ENCODE results near the gene PITPNM3. TPM values are rescaled to one million over a fixed set of nuclear protein-coding genes. Genes with fewer than 3 reads are reported as not detected.

Gene PITPNM3
- total RNA-seq, 2 experiments from 2014 or later, result 0.87 to 0.92 TPM

DNA sequence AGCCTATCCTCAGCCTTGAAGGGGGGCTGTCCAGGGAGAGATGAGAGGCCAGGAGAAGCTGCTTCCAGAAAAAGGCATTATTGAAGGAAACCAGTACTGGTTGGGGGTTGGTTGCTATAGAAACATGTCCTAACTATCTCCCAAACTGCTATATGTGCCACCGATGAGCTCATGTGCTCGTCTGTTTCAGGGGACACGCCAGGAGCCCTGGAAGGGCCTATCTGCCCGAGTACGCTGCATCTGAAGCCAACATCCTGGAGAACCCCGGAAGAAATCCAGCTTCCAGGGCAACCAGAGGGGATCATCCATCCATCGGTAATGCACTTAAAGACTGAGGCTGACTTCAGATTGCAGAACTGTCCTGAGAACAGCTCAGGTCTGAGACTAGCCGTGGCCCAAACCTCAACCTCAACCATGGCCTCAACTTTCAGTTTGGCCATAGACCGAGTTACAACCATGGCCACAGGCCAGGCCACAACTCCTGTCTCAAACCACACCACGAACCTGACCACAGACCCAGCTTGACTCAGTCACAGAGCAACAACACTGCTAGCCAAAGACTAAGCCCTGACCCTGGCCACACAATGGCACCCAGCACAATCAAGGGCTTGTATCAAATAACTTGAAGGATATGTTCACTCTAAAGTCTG is 10.2 kb downstream of the PITPNM3 start:
- Mint-ChIP-seq H3K4me3 (no peak overlapping the region), H3K27me3 (no peaks in the 10 kb centered on the region), H3K36me3 (ENCODE audit: low read depth) (no peaks in the 10 kb centered on the region), H3K27ac (no peak overlapping the region), H3K9me3 (no peaks in the 10 kb centered on the region), H3K4me1 (ENCODE audit: low read depth) (peaks cover 12% of the 10 kb centered on the region)
- no peak for ATAC-seq
- ChIA-PET POLR2A (no interaction called here), CTCF (interaction anchor here (1.1 kb wide), 1 partner anchor 73 kb away, joined by 4 read pairs; no protein-coding TSS in a partner anchor)
- DNase-seq, result no peak
- intact Hi-C loops (cut with micrococcal nuclease), result no loop called here
- TF ChIP-seq, protein P1, sequence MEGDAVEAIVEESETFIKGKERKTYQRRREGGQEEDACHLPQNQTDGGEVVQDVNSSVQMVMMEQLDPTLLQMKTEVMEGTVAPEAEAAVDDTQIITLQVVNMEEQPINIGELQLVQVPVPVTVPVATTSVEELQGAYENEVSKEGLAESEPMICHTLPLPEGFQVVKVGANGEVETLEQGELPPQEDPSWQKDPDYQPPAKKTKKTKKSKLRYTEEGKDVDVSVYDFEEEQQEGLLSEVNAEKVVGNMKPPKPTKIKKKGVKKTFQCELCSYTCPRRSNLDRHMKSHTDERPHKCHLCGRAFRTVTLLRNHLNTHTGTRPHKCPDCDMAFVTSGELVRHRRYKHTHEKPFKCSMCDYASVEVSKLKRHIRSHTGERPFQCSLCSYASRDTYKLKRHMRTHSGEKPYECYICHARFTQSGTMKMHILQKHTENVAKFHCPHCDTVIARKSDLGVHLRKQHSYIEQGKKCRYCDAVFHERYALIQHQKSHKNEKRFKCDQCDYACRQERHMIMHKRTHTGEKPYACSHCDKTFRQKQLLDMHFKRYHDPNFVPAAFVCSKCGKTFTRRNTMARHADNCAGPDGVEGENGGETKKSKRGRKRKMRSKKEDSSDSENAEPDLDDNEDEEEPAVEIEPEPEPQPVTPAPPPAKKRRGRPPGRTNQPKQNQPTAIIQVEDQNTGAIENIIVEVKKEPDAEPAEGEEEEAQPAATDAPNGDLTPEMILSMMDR (IDR thresholded peaks at IDR 0.05), result no peak

DNA sequence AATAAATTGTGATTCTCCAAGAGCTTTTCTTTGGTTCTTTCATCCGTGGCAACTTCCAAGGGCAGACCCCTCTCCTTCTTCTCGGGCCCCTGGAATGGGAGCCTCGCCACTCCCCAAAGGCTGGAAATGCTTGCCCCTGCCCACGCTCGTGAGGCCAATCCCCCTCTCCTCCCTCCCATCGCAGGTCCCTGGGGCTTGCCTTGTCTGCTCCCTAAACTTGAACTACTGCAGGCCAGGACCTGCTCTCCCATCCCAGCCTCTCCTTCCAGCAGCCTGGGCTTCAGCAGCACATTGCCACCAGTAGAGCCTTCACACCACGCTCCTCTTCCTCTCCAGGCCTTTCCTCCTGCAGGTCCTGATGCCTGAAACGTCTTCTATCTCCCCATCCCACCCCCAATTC is 11.1 kb downstream of the PITPNM3 start:
- H3K27me3 Mint-ChIP-seq, result no peaks in the 10 kb centered on the region
- intact Hi-C loops (cut with micrococcal nuclease), result no loop called here
- H3K36me3 Mint-ChIP-seq (ENCODE audit: low read depth), result no peaks in the 10 kb centered on the region
- CTCF ChIA-PET, result no interaction called here
- no peak overlapping the region for H3K27ac Mint-ChIP-seq
- no peak for ATAC-seq
- H3K4me3 Mint-ChIP-seq, result no peak overlapping the region
- DNase-seq, result no peak
- POLR2A ChIA-PET, result no interaction called here
- no peaks in the 10 kb centered on the region for H3K9me3 Mint-ChIP-seq
- peaks cover 12% of the 10 kb centered on the region for H3K4me1 Mint-ChIP-seq (ENCODE audit: low read depth)
- TF ChIP-seq, protein P1 (IDR thresholded peaks at IDR 0.05), result no peak

DNA sequence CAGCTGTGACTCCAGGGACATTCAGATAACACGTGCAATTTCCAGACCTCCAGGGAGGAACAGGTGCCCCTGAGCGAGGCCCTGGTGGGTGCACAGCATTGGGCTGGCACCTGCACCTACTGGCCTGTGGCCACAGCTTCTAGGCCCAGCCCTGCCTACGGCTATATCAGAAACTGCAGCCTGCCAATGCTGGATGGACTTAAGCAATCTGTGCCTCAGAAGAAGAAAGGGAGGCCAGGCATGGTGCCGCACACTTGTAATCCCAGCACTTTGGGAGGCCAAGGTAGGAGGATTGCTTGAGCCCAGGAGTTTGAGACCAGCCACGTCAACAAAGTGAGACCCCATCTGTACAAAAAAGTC is 12.4 kb downstream of the PITPNM3 start:
- no peak overlapping the region for H3K27ac Mint-ChIP-seq
- no peak for ATAC-seq
- TF ChIP-seq, protein P1 (IDR thresholded peaks at IDR 0.05), result no peak
- DNase-seq, result no peak
- H3K4me1 Mint-ChIP-seq (ENCODE audit: low read depth), result peaks cover 9% of the 10 kb centered on the region
- peaks cover 2% of the 10 kb centered on the region for H3K9me3 Mint-ChIP-seq
- H3K4me3 Mint-ChIP-seq, result no peak overlapping the region
- no peaks in the 10 kb centered on the region for H3K36me3 Mint-ChIP-seq (ENCODE audit: low read depth)
- no peaks in the 10 kb centered on the region for H3K27me3 Mint-ChIP-seq
- ChIA-PET POLR2A (no interaction called here), CTCF (no interaction called here)
- intact Hi-C loops (cut with micrococcal nuclease), result no loop called here

DNA sequence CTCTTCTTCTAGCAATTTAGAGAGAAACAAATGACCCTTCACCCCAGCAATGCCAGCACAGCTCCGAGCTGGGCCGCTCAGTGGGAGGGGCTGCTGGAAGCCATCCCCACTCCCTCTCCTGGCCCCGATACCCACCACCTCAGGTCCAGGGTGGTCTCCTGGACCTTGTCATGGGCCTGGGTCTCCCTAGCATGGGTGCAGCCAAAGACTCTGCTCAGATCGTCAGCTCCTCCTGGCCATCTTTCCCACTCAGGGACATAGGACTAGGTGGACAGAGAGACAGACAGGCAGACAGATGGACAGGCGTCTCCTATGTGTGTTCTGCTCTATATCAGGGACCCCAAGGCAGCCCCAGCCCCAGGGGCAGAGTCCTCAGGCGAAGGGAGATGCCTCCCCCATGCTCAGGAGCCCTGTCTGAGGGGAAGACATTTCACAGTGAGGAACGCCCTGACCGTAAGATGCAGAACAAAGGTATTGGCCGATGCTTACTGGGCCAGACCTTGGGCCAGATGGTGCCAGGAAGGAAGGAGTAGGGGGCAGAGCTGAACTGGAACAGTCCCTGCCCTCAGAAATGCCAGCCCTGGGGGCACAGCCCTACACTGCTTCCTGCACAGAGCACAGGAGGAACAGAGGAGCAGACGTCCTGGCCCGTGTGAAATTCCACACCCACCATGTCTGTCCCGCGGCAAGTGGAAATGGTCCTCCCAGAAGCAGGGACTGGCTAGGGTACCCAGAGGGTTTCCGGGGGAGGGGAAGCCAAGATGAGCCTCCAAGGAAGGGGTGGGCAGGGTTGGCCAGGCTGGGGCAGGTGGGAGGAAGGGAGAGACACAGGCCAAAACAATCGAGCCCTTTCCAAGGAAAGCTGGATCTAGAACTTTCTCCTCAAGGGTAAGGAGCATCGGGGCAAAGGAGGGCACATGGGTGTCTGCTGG is 13.0 kb downstream of the PITPNM3 start:
- ATAC-seq (no peak), DNase-seq (no peak)
- TF ChIP-seq, protein P1 (IDR thresholded peaks at IDR 0.05), result no peak
- ChIA-PET CTCF (no interaction called here), POLR2A (no interaction called here)
- Mint-ChIP-seq H3K36me3 (ENCODE audit: low read depth) (no peaks in the 10 kb centered on the region), H3K4me3 (no peak overlapping the region), H3K27me3 (no peaks in the 10 kb centered on the region), H3K27ac (no peak overlapping the region), H3K4me1 (ENCODE audit: low read depth) (peaks cover 3% of the 10 kb centered on the region), H3K9me3 (peaks cover 2% of the 10 kb centered on the region)
- intact Hi-C loops (cut with micrococcal nuclease), result no loop called here

DNA sequence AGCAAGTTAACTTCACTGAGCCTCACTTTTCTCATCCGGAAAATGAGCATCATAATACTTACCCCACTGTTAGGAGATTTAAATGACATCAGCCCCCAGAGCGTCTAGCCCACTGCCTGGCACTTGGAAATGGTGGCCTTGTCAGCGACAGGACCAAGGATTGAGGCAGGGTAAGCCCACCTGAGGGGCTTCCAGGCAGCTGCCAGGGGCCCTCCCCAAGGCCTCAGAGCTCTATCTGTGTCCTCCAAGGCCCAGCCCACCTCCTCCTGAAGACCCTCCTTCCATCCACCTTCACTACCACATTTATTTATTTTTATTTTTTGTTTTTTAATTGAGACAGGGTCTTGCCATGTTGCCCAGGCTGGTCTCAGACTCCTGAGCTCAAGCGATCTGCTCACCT is 13.8 kb downstream of the PITPNM3 start:
- ChIA-PET CTCF (no interaction called here), POLR2A (no interaction called here)
- no peaks in the 10 kb centered on the region for H3K4me1 Mint-ChIP-seq (ENCODE audit: low read depth)
- no peaks in the 10 kb centered on the region for H3K27me3 Mint-ChIP-seq
- no peak overlapping the region for H3K27ac Mint-ChIP-seq
- H3K36me3 Mint-ChIP-seq (ENCODE audit: low read depth), result no peaks in the 10 kb centered on the region
- ATAC-seq (no peak), DNase-seq (no peak)
- intact Hi-C loops (cut with micrococcal nuclease), result no loop called here
- TF ChIP-seq, protein P1 (IDR thresholded peaks at IDR 0.05), result no peak
- H3K4me3 Mint-ChIP-seq, result no peak overlapping the region
- H3K9me3 Mint-ChIP-seq, result peaks cover 2% of the 10 kb centered on the region
